Glomerular endothelial cell (primary cell): ENCODE measurements around the gene HEY2. TPM values are rescaled to one million over a fixed set of nuclear protein-coding genes. Genes with fewer than 3 reads are reported as not detected.
"Not testable (repeated sequence)": the region's sequence is repeated elsewhere in the genome, so short reads cannot be mapped to it uniquely, and the experiment has no call there.

Experiments
- DNase-seq: peaks from one replicate; pipeline ENCODE4 v3.0.0-alpha.2; 2011; ENCODE audit warnings: low read depth, low spot score; ENCODE audit errors: extremely low read depth
- total RNA-seq: library from RNA; depleted of rRNA; stranded (reverse); fragments of >200 nt; gene quantifications from 2 replicates; pipeline ENCODE4 v1.2.3, GENCODE V29; 2015

Gene HEY2
- 0.34 and 1.7 TPM in 2 replicates for total RNA-seq

GRCh38 chr6:125749173-125749864 lies at the start of gene HEY2:
Gene HEY2 (plus strand): TSS chr6:125749632. CDS start chr6:125749777, 145 bp downstream.
- DNase-seq = no peak

- DNase-seq = no peak
These were observed 48.7 kb upstream of the HEY2 start for GRCh38 chr6:125700581-125701353.

GRCh38 chr6:125701354-125701668 lies 48.1 kb upstream of the HEY2 start:
- DNase-seq = no peak

GRCh38 chr6:125703882-125704281 lies 45.5 kb upstream of the HEY2 start:
- not testable (repeated sequence) for DNase-seq

GRCh38 chr6:125707615-125708243 lies 41.7 kb upstream of the HEY2 start:
- no peak for DNase-seq

- DNase-seq = no peak
These were observed 38.3 kb upstream of the HEY2 start for GRCh38 chr6:125711013-125711675.

GRCh38 chr6:125714441-125715090 lies 34.9 kb upstream of the HEY2 start:
- no peak for DNase-seq

- no peak for DNase-seq
These were observed 32.2 kb upstream of the HEY2 start for GRCh38 chr6:125717120-125717731.

- no peak for DNase-seq
These were observed 31.3 kb upstream of the HEY2 start for GRCh38 chr6:125718109-125718508.

GRCh38 chr6:125722886-125723285 lies 26.5 kb upstream of the HEY2 start:
- DNase-seq = no peak

GRCh38 chr6:125727216-125727615 lies 22.2 kb upstream of the HEY2 start:
- no peak for DNase-seq

GRCh38 chr6:125728739-125729138 lies 20.7 kb upstream of the HEY2 start:
- no peak for DNase-seq

- no peak for DNase-seq
These were observed 19.4 kb upstream of the HEY2 start for GRCh38 chr6:125729983-125730382.

- no peak for DNase-seq
These were observed 17.0 kb upstream of the HEY2 start for GRCh38 chr6:125732398-125732797.

- no peak for DNase-seq
These were observed 15.7 kb upstream of the HEY2 start for GRCh38 chr6:125733516-125734300.

GRCh38 chr6:125738276-125738675 lies 11.2 kb upstream of the HEY2 start:
- no peak for DNase-seq

- no peak for DNase-seq
These were observed 10.1 kb upstream of the HEY2 start for GRCh38 chr6:125739364-125739763.

- DNase-seq = no peak
These were observed 8.1 kb upstream of the HEY2 start for GRCh38 chr6:125741336-125741735.

- DNase-seq = no peak
These were observed 7.4 kb upstream of the HEY2 start for GRCh38 chr6:125742024-125742423.
